Spinal cord (tissue), 10 donors: ENCODE results near the gene UHMK1. TPM values are rescaled to one million over a fixed set of nuclear protein-coding genes. Genes with fewer than 3 reads are reported as not detected.
"Not testable (repeated sequence)": the region's sequence is repeated elsewhere in the genome, so short reads cannot be mapped to it uniquely, and the experiment has no call there.

Experiments
- DNase-seq, 6 donors: peaks; one replicate each; pipeline versions ENCODE4 v3.0.0 to v3.0.0-alpha.2; 2013 to 2015; ENCODE audit warnings: low spot score in 6 of 6, low read depth in 4 of 6
- H3K27ac ChIP-seq: one replicate; pipeline ENCODE4 v1.5.1; 2013; ENCODE audit warnings: low read depth, low read length, control low read depth
- H3K27me3 ChIP-seq: one replicate; pipeline ENCODE4 v1.6.1; 2013; ENCODE audit warnings: low read length; ENCODE audit not compliant: control insufficient read depth, insufficient read depth
- H3K36me3 ChIP-seq: one replicate; pipeline ENCODE4 v1.6.1; 2013; ENCODE audit warnings: low read length; ENCODE audit not compliant: control insufficient read depth, insufficient read depth
- H3K4me1 ChIP-seq: one replicate; pipeline ENCODE4 v1.6.1; 2013; ENCODE audit warnings: low read length; ENCODE audit not compliant: control insufficient read depth, insufficient read depth
- H3K4me3 ChIP-seq: one replicate; pipeline ENCODE4 v1.5.1; 2013; ENCODE audit warnings: low read depth, low read length, control low read depth
- H3K9me3 ChIP-seq: one replicate; pipeline ENCODE4 v1.6.1; 2013; ENCODE audit warnings: low read length; ENCODE audit not compliant: control insufficient read depth, insufficient read depth
- WGBS: methylation state at CpG from one replicate; pipeline ENCODE4 v1.1.5; 2013; ENCODE audit warnings: missing lambda C conversion rate; ENCODE audit not compliant: insufficient coverage; 5-methylcytosine and 5-hydroxymethylcytosine counted together
- polyA plus RNA-seq, 2 donors: library from polyadenylated mRNA; unstranded; fragments of 120-200 nt; gene quantifications; one replicate each; pipeline ENCODE4 v1.2.1, GENCODE V29; 2013; ENCODE audit not compliant: insufficient read length in 2 of 2
- total RNA-seq, 2 donors: library from RNA; depleted of rRNA in 1 of 2; stranded (reverse); fragments of 120-200 nt in 1 of 2; fragments of >200 nt in 1 of 2; gene quantifications; one replicate each; pipeline versions ENCODE4 v1.2.3 to v1.2.4, GENCODE V29; 2013 to 2014
- donor health status: healthy.

UHMK1 gene
- total and polyA plus RNA-seq, 4 donors, result 21.0 to 105 (median 29.0) TPM

- Histone ChIP-seq H3K36me3 (no peaks in the 10 kb centered on the region), H3K9me3 (peaks cover 2% of the 10 kb centered on the region), H3K4me1 (no peaks in the 10 kb centered on the region), H3K27ac (no peak overlapping the region), H3K27me3 (no peaks in the 10 kb centered on the region), H3K4me3 (no peak overlapping the region)
- peak in 1 of 6 donors; percentile 4 for DNase-seq
- WGBS, result 86% methylated on average over 2 of the region's 2 CpGs
Measured at GRCh38 chr1:162475089-162475488, 22.5 kb upstream of the UHMK1 start.

DNA sequence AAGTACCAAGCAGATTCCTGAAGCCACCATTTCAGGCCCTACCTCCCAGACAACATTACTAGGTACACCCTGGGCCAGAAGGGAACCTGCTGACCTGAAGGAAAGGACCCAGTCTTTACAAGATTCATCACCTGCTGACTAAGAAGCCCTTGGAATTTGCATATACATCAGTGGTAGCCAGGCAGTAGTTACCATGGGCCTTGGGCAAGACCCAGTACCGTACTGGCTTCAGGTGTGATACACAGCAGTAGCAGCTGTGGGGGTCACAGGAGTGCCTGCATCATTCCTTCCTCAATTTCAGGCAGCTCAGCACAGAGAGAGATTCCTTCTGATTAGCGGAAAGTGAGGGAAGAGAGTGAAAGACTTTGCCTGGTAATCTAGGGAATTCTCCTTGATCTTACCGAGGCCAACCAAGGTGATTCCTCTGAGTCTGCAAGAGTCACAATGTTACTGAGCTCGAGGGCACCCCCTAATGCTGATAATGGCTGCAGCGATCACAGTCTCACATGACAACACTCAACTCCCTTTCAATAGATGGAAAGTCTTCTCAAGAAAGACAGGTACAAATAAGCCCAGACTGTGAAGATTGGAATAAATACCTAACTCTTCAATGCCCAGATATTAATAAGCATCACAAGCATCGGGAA, 22.0 kb upstream of the UHMK1 start:
- H3K27me3 ChIP-seq, result no peaks in the 10 kb centered on the region
- H3K4me1 ChIP-seq, result no peaks in the 10 kb centered on the region
- no peak for DNase-seq
- WGBS, result 78% methylated on average over 5 of the region's 6 CpGs
- no peak overlapping the region for H3K27ac ChIP-seq
- H3K9me3 ChIP-seq, result peaks cover 2% of the 10 kb centered on the region
- no peaks in the 10 kb centered on the region for H3K36me3 ChIP-seq
- H3K4me3 ChIP-seq, result no peak overlapping the region

DNA sequence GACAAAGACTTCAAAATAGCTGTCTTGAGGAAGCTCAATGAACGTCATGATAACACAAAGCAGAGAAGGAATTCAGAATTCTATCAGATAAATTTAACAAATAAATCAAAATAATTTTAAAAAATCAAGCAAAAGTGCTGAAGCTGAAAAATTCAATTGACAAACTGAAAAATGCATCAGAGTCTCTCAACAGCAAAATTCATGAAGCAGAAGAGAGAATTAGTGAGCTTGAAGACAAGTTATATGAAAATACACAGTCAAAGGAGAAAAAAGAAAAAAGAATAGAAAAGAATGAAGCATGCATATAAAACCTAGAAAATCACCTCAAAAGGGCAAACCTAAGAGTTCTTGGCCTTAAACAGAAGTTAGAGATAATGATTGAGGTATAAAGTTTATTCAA, 21.0 kb upstream of the UHMK1 start:
- Histone ChIP-seq H3K9me3 (peaks cover 2% of the 10 kb centered on the region), H3K27ac (no peak overlapping the region), H3K4me3 (no peak overlapping the region), H3K4me1 (no peaks in the 10 kb centered on the region), H3K27me3 (no peaks in the 10 kb centered on the region), H3K36me3 (no peaks in the 10 kb centered on the region)
- no peak for DNase-seq
- no CpG with 5 or more reads among the region's 1 CpG for WGBS

- H3K27ac ChIP-seq, result no peak overlapping the region
- no peaks in the 10 kb centered on the region for H3K4me1 ChIP-seq
- H3K9me3 ChIP-seq, result no peaks in the 10 kb centered on the region
- DNase-seq, result no peak
- no peaks in the 10 kb centered on the region for H3K36me3 ChIP-seq
- H3K27me3 ChIP-seq, result peaks cover 4% of the 10 kb centered on the region
- no peak overlapping the region for H3K4me3 ChIP-seq
Measured at GRCh38 chr1:162485236-162485635, 12.4 kb upstream of the UHMK1 start.

DNA sequence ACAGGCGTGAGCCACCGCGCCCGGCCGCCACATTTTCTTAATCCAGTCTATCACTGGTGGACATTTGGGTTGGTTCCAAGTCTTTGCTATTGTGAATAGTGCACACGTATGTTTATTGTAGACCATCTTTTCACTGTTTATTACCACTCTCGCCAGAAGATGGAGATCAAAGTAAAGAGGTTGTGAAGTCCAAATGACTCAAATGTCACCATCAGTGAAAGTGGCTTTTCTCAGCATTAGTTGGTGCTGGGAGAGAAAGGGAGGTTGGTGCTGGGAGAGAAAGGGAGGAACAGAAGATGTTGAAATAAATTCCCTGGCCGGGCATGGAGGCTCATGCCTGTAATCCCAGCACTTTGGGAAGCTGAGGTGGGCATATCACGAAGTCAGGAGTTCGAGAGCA, 10.4 kb upstream of the UHMK1 start:
- Histone ChIP-seq H3K27ac (no peak overlapping the region), H3K4me1 (no peaks in the 10 kb centered on the region), H3K27me3 (peaks cover 6% of the 10 kb centered on the region), H3K4me3 (no peak overlapping the region), H3K9me3 (no peaks in the 10 kb centered on the region), H3K36me3 (no peaks in the 10 kb centered on the region)
- no peak for DNase-seq
- WGBS, result 94% methylated on average over 3 of the region's 10 CpGs

DNA sequence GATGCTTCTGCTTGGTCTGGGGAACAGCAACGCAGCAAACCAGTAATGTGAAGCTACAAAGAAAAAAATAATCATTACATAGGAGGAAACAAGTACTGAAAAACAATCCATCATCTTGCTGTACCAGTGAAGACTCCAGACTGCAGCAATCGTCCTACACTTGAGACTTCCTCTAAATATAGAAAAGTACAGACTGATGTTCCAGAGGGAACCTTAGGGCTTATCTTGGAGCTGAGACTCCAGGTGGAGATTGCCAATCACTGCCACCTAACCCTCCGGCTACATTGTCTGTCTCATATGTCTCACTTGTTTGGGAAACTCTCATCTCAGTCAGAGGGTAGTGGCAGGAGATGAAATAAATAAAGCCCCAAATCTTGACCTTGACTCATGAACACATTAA, 9.4 kb upstream of the UHMK1 start:
- Histone ChIP-seq H3K36me3 (no peaks in the 10 kb centered on the region), H3K9me3 (no peaks in the 10 kb centered on the region), H3K27ac (no peak overlapping the region), H3K27me3 (peaks cover 9% of the 10 kb centered on the region), H3K4me1 (no peaks in the 10 kb centered on the region), H3K4me3 (no peak overlapping the region)
- no peak for DNase-seq
- WGBS, result no CpG with 5 or more reads among the region's 3 CpGs

GRCh38 chr1:162495531-162496233, 1.9 kb upstream of the UHMK1 start:
- H3K4me3 ChIP-seq, result not testable (repeated sequence)

DNA sequence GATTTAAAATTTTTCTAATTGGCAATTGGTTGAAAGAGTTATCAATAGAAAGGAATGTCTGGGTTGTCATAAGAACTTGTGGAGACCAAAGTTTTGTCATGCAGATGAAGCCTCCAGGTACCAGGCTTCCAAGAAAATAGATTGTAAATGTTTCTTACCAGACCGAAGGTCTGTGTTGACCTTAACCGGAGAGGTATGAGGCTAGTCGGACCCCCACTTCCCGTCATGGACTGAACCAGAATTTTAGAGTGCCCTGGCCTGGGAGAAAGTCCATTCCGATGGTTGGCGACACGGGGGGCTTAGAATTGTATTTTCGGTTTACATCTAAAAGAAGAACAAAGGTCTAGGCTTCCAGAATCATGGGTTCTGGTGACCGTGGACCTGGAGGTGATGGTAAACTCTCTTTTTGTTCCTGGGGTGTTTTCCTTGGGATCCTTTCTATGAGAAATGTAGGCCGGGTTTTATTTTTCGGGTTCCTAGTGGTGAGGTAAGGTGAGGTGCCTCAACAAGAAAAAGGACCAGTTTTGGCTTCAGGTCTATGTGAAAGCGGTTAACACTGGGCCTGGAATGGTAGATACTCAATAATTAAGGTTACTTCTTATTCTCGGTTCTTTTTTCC, 405 bp upstream of the UHMK1 start:
- no peak for DNase-seq

More at GRCh38 chr1:162495531-162496233, 1.9 kb upstream of the UHMK1 start:
- not testable (repeated sequence) for H3K36me3 ChIP-seq, H3K9me3 ChIP-seq, H3K27ac ChIP-seq, H3K4me1 ChIP-seq, H3K27me3 ChIP-seq, DNase-seq
- no CpG with 5 or more reads among the region's 6 CpGs for WGBS

DNA sequence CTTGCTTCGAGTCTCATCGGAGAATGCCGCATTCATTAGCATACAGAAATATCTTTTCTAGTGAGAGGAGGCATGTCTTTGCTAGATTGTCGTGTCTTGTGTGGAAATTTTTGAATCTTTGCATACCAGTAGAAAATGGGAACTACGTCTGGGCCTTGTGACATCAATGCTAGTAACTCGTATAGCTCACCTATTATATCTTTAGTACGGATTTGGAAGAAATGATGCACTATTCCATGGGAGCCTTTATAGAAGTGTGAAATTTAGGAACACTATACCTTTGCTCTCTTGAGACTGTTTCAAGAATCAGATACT, 835 bp downstream of the UHMK1 start:
- Histone ChIP-seq H3K4me1 (peaks cover 5% of the 10 kb centered on the region), H3K4me3 (peak overlapping the region; percentile 84), H3K27me3 (peaks cover 5% of the 10 kb centered on the region), H3K9me3 (no peaks in the 10 kb centered on the region), H3K27ac (peak overlapping the region; percentile 54), H3K36me3 (peaks cover 12% of the 10 kb centered on the region)
- no peak for DNase-seq
- WGBS, result no CpG with 5 or more reads among the region's 7 CpGs

More for the DNA sequence above, 405 bp upstream of the UHMK1 start:
- peak overlapping the region; percentile 67 for H3K27ac ChIP-seq
- H3K9me3 ChIP-seq, result no peaks in the 10 kb centered on the region
- peak overlapping the region; percentile 84 for H3K4me3 ChIP-seq
- H3K27me3 ChIP-seq, result peaks cover 8% of the 10 kb centered on the region
- peaks cover 8% of the 10 kb centered on the region for H3K36me3 ChIP-seq
- WGBS, result 61% methylated on average over 12 of the region's 13 CpGs
- peaks cover 5% of the 10 kb centered on the region for H3K4me1 ChIP-seq

DNA sequence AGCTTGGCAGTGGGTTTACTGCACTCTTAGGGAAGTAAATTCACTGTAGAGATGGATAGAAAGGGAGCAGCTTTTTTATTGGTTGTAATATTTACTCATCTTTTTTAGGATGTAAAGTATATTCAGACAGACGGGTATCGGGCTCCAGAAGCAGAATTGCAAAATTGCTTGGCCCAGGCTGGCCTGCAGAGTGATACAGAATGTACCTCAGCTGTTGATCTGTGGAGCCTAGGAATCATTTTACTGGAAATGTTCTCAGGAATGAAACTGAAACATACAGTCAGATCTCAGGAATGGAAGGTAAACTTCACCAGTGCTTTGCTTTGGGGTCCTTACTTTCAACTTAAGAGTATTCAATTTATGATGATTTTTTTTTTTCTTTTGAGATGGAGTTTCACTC, 3.2 kb downstream of the UHMK1 start:
- no CpG with 5 or more reads among the region's 2 CpGs for WGBS
- Histone ChIP-seq H3K4me1 (peaks cover 5% of the 10 kb centered on the region), H3K4me3 (no peak overlapping the region)

More for the DNA sequence above, 3.2 kb downstream of the UHMK1 start:
- Histone ChIP-seq H3K27ac (no peak overlapping the region), H3K27me3 (no peaks in the 10 kb centered on the region), H3K36me3 (peaks cover 12% of the 10 kb centered on the region), H3K9me3 (no peaks in the 10 kb centered on the region)
- no peak for DNase-seq
